ENCODE results near the gene GLIS1. TPM values are rescaled to one million over a fixed set of nuclear protein-coding genes. Genes with fewer than 3 reads are reported as not detected.

GLIS1 gene
- total RNA-seq, 1 donor from 2014 or later, result 0.16 TPM

DNA sequence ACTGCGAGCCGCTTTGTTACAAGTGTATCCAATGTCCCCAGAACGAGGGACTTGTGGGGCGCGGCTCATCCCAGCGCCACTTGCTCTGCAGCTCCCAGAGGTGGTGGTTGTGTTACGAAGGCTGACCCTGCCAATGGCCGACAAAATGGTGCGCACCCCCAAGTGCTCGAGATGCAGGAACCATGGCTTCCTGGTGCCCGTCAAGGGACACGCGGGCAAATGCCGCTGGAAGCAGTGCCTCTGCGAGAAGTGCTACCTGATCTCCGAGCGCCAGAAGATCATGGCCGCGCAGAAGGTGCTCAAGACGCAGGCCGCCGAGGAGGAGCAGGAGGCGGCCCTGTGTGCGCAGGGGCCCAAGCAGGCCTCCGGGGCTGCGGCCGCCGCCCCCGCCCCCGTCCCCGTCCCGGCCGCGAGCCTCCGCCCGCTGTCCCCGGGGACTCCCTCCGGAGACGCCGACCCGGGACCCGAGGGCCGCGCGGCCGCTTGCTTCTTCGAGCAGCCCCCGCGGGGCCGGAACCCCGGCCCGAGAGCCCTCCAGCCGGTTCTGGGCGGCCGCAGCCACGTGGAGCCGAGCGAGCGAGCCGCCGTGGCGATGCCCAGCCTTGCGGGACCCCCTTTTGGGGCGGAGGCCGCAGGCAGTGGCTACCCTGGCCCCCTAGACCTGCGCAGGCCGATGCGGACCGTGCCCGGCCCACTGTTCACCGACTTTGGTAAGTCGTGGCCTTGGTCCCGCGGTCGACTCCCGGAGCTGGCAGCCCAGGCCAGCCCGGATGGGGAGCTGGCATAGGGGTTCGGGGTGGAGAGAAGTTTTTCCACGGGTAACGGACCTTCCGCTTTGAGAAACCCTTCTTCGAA lies 279.4 kb downstream of the GLIS1 start, which contains the start of gene DMRTB1:
Gene DMRTB1 (plus strand): TSS at position 79 of the 855 bp plus-strand sequence. CDS start 55 bp downstream, at position 134.
- intact Hi-C loops (cut with micrococcal nuclease), result no loop called here
- Histone ChIP-seq H3K4me1 (no peaks in the 10 kb centered on the region), H3K36me3 (no peaks in the 10 kb centered on the region), H3K27ac (replicated peaks) (no peak within 1 kb of the TSS), H3K9me3 (replicated peaks) (no peaks in the 10 kb centered on the region), H3K27me3 (ENCODE audit: low read depth) (peaks cover 50% of the 10 kb centered on the region), H3K4me3 (no peak within 1 kb of the TSS)
- TF ChIP-seq, protein P1, sequence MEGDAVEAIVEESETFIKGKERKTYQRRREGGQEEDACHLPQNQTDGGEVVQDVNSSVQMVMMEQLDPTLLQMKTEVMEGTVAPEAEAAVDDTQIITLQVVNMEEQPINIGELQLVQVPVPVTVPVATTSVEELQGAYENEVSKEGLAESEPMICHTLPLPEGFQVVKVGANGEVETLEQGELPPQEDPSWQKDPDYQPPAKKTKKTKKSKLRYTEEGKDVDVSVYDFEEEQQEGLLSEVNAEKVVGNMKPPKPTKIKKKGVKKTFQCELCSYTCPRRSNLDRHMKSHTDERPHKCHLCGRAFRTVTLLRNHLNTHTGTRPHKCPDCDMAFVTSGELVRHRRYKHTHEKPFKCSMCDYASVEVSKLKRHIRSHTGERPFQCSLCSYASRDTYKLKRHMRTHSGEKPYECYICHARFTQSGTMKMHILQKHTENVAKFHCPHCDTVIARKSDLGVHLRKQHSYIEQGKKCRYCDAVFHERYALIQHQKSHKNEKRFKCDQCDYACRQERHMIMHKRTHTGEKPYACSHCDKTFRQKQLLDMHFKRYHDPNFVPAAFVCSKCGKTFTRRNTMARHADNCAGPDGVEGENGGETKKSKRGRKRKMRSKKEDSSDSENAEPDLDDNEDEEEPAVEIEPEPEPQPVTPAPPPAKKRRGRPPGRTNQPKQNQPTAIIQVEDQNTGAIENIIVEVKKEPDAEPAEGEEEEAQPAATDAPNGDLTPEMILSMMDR (IDR thresholded peaks at IDR 0.05; ENCODE audit: borderline replicate concordance), result no peak
- no peak for DNase-seq

DNA sequence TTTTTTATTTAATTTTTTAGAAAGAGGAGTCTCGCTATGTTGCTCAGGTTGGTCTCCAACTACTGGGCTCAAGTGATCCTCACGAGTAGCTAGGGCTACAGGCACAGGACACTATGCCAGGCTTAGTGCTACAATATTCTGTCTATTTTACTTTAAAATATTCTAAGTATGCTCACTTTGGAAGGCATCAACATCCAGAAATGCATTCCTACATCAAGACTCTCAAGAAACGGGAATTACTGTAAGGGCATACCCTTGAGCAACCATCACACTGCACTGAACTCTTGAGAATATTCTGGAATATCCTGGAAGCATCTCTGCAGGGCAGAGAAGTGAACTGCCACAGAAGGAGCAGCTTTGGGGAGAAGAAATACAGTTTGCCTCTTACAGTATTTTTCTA lies 280.3 kb downstream of the GLIS1 start:
- TF ChIP-seq, protein P1 (IDR thresholded peaks at IDR 0.05; ENCODE audit: borderline replicate concordance), result no peak

More for the DNA sequence above, 280.3 kb downstream of the GLIS1 start:
- no peaks in the 10 kb centered on the region for H3K4me1 ChIP-seq
- H3K27me3 ChIP-seq (ENCODE audit: low read depth), result peaks cover 59% of the 10 kb centered on the region
- DNase-seq, result no peak
- no peaks in the 10 kb centered on the region for H3K9me3 ChIP-seq (replicated peaks)
- no peak overlapping the region for H3K27ac ChIP-seq (replicated peaks)
- no peaks in the 10 kb centered on the region for H3K36me3 ChIP-seq
- no peak overlapping the region for H3K4me3 ChIP-seq
- intact Hi-C loops (cut with micrococcal nuclease), result no loop called here

Other genes with a start within 250 kb of the GLIS1 start
- gene NDC1, start 99.1 kb upstream of the GLIS1 start, total RNA-seq, result 5.7 TPM
- gene YIPF1, start 150.6 kb upstream of the GLIS1 start, total RNA-seq, result 13.9 TPM
- not detected for gene DIO1, start 155.0 kb upstream of the GLIS1 start, total RNA-seq
- gene IFT25, start 206.5 kb upstream of the GLIS1 start, total RNA-seq, result 13.2 TPM
- 12.9 TPM for gene LRRC42, start 207.2 kb upstream of the GLIS1 start, total RNA-seq